Ishikawa (cell line): Measurements from ENCODE around the gene NHLH1.

Source experiments
- CEBPB ChIP-seq: IDR thresholded peaks from 2 replicates; pipeline ENCODE4 v1.6.1; 2012
- CREB1 ChIP-seq: IDR thresholded peaks from 2 replicates; pipeline ENCODE4 v1.6.1; 2012; ENCODE audit warnings: low read depth
- EGR1 ChIP-seq: IDR thresholded peaks from 2 replicates; pipeline ENCODE4 v1.6.1; 2012
- EP300 ChIP-seq: IDR thresholded peaks from 2 replicates; pipeline ENCODE4 v1.6.1; 2012; ENCODE audit warnings: borderline replicate concordance
- FOXM1 ChIP-seq: IDR thresholded peaks from 2 replicates; pipeline ENCODE4 v1.6.1; 2012; ENCODE audit warnings: low read depth, borderline replicate concordance
- NFIC ChIP-seq: IDR thresholded peaks from 2 replicates; pipeline ENCODE4 v1.6.1; 2012
- RAD21 ChIP-seq: IDR thresholded peaks from 2 replicates; pipeline ENCODE4 v1.6.1; 2012; ENCODE audit warnings: low read depth
- TAF1 ChIP-seq: IDR thresholded peaks from 2 replicates; pipeline ENCODE4 v1.6.1; 2012; ENCODE audit warnings: low read depth, mild to moderate bottlenecking
- TCF12 ChIP-seq: IDR thresholded peaks from 2 replicates; pipeline ENCODE4 v1.6.1; 2012; ENCODE audit warnings: low read depth
- TEAD4 ChIP-seq: IDR thresholded peaks from 2 replicates; pipeline ENCODE4 v1.6.1; 2012
- YY1 ChIP-seq: IDR thresholded peaks from 2 replicates; pipeline ENCODE4 v1.6.1; 2012; ENCODE audit warnings: low read depth
- ZBTB7A ChIP-seq: IDR thresholded peaks from 2 replicates; pipeline ENCODE4 v1.6.1; 2012; ENCODE audit warnings: low read depth
- TF ChIP-seq, protein P1 (sequence below): IDR thresholded peaks from 2 replicates; pipeline ENCODE4 v1.6.1; 2012
- TF ChIP-seq, protein P2 (sequence below): IDR thresholded peaks from 2 replicates; pipeline ENCODE4 v1.6.1; 2012; ENCODE audit warnings: low read depth, mild to moderate bottlenecking
- TF ChIP-seq, protein P3 (sequence below): IDR thresholded peaks from 2 replicates; pipeline ENCODE4 v1.6.1; 2012

NHLH1 gene

DNA sequence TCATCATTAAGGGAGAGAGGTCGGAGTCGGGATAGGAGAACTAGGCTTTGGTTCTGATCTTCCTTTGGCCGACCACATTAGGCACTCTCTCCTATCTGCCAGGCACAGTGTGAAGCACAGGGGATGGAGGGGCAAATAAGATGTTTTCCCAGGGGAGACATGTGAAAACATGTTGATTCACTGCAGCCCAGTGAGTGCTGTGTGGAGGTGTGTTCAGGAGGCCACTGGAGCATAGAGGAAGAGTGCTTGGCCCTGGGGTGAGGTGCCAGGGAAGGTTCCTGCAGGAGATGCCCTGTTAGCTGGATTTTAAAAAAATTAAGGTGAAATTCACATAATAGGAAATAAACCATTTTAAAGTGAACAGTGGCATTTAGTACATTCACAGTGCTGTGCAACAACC lies 37.2 kb downstream of the NHLH1 start:
- TF ChIP-seq ZBTB7A (no peak), RAD21 (no peak), NFIC (no peak), FOXM1 (no peak), TCF12 (no peak), CEBPB (no peak), EP300 (no peak), CREB1 (no peak)
- TF ChIP-seq, protein P1, sequence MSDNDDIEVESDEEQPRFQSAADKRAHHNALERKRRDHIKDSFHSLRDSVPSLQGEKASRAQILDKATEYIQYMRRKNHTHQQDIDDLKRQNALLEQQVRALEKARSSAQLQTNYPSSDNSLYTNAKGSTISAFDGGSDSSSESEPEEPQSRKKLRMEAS, result no peak
- TF ChIP-seq, protein P2, sequence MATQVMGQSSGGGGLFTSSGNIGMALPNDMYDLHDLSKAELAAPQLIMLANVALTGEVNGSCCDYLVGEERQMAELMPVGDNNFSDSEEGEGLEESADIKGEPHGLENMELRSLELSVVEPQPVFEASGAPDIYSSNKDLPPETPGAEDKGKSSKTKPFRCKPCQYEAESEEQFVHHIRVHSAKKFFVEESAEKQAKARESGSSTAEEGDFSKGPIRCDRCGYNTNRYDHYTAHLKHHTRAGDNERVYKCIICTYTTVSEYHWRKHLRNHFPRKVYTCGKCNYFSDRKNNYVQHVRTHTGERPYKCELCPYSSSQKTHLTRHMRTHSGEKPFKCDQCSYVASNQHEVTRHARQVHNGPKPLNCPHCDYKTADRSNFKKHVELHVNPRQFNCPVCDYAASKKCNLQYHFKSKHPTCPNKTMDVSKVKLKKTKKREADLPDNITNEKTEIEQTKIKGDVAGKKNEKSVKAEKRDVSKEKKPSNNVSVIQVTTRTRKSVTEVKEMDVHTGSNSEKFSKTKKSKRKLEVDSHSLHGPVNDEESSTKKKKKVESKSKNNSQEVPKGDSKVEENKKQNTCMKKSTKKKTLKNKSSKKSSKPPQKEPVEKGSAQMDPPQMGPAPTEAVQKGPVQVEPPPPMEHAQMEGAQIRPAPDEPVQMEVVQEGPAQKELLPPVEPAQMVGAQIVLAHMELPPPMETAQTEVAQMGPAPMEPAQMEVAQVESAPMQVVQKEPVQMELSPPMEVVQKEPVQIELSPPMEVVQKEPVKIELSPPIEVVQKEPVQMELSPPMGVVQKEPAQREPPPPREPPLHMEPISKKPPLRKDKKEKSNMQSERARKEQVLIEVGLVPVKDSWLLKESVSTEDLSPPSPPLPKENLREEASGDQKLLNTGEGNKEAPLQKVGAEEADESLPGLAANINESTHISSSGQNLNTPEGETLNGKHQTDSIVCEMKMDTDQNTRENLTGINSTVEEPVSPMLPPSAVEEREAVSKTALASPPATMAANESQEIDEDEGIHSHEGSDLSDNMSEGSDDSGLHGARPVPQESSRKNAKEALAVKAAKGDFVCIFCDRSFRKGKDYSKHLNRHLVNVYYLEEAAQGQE, result no peak
- TF ChIP-seq, protein P3, sequence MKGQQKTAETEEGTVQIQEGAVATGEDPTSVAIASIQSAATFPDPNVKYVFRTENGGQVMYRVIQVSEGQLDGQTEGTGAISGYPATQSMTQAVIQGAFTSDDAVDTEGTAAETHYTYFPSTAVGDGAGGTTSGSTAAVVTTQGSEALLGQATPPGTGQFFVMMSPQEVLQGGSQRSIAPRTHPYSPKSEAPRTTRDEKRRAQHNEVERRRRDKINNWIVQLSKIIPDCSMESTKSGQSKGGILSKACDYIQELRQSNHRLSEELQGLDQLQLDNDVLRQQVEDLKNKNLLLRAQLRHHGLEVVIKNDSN, result no peak

DNA sequence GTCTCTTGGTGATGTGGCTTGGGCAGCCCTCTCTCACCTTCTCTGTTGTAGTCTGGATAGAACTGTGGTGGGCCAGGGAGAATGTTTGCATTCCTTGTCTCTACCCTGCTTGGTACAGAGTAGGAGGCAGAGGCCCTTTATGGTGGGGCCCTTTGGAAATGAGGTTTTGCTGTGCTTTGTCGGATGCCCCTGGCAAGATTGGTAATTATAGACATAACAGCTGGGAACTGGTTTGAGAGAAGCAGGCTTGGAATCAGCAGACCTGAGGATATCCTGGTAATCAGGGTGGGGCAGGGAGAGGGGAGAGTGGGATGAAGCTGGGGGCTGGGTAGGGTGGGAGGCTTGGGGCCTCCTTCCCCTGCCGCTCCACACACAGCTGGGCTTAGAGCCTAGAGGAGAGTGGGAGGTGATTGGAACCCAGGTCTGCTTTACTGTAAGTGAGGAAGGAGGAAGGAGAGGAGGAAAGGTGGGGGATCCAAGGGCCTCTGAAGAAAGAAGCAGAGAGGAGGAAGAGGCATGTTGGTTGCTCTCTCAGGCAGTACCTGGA lies 38.5 kb downstream of the NHLH1 start:
- TF ChIP-seq EP300 (no peak), ZBTB7A (no peak), NFIC (no peak), YY1 (no peak), TEAD4 (no peak), RAD21 (no peak), TCF12 (no peak), TAF1 (no peak), FOXM1 (no peak), CEBPB (no peak), EGR1 (no peak), CREB1 (no peak)
- TF ChIP-seq, protein P3, result no peak
- TF ChIP-seq, protein P2, result no peak
- TF ChIP-seq, protein P1, result no peak

DNA sequence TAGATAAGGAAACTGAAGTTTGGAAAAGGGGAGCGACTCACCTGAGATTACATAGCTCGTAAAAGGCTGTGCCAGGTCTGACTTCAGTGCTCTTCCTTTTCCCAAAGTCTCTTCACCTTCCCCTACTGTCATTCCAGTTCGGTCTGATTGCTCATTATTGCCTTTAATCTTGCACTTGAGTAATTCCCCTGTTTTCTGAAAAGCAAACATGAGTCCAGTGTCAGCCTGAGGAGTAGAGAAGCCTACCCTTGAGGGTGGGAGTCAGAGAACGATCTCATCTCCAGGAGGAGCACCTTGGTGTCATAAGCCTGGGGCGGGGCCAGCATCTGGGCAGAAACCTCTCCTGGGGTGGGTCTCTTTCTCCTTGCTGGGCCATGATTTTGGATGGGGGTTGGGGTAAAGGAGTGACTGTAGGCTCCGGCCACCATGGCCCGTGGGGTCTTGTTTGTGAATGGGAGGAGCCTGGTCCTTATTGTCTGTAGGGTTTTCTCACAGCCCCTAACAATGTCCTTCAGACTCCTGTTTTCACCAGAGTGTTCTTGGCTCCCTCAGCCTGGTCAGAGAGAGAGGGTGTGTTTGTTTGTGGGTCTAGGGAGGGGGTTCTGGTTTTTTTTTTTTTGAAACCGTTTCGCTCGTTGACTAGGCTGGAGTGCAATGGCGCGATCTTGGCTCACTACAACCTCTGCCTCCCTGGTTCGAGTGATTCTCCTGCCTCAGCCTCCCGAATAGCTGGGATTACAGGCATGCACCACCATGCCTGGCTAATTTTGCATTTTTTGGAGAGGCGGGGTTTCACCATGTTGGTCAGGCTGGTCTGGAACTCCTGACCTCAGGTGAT lies 39.5 kb downstream of the NHLH1 start:
- TF ChIP-seq, protein P2, result no peak
- TF ChIP-seq EGR1, result no peak
- TF ChIP-seq, protein P1, result no peak
